Endothelial cell of umbilical vein (primary cell): Measurements from ENCODE around the gene PRDM16. TPM values are rescaled to one million over a fixed set of nuclear protein-coding genes. Genes with fewer than 3 reads are reported as not detected.

Experiments used
- BruUV-seq: library from RNA; stranded (reverse); fragments of 400-500 nt; replicated peaks from 2 replicates; lab custom pipeline; 2021; lab: Mats Ljungman, UMichigan
- CTCF ChIA-PET: fragments of 300-600, 350-600 bp; sonication (Branson Sonifier 250); formaldehyde crosslinking; loops from one replicate; lab custom pipeline; 2021; ENCODE audit warnings: antibody characterized with exemption, inconsistent platforms; lab: Charles Lee
- POLR2A ChIA-PET: fragments of 300-600, 350-600 bp; sonication (Branson Sonifier 250); formaldehyde crosslinking; loops from one replicate; lab custom pipeline; 2021; ENCODE audit warnings: antibody characterized with exemption, inconsistent platforms; lab: Charles Lee
- DNase-seq: peaks from one replicate; pipeline ENCODE4 v3.0.0-alpha.2; 2011; ENCODE audit warnings: low read depth, low spot score
- FAIRE-seq: peaks from 2 replicates; lab custom pipeline; 2011; peaks lifted over from hg19 to GRCh38; lab: Jason Lieb, UNC
- H2AFZ ChIP-seq: 2 replicates; pipeline ENCODE4 v1.6.0; 2012; ENCODE audit warnings: low read depth, low read length, control low read depth, inconsistent platforms
- H3K27ac ChIP-seq: 2 replicates; pipeline ENCODE4 v1.5.1; 2011; ENCODE audit warnings: low read depth, mild to moderate bottlenecking, control low read depth, low read length, moderate library complexity; ENCODE audit not compliant: insufficient read depth
- H3K27me3 ChIP-seq, 2 experiments: 2 replicates each; pipeline versions ENCODE4 v1.6.0 to v1.6.1; 2011; ENCODE audit warnings: low read length in 2 of 2, mixed read lengths in 1 of 2; ENCODE audit not compliant: control insufficient read depth in 2 of 2, insufficient read depth in 2 of 2
- H3K36me3 ChIP-seq, 2 experiments: 2 replicates in 1 of 2; 3 replicates in 1 of 2; pipeline ENCODE4 v1.5.1; 2011; ENCODE audit warnings: low read length in 2 of 2, mild to moderate bottlenecking in 1 of 2, moderate library complexity in 1 of 2; ENCODE audit not compliant: control insufficient read depth in 2 of 2, insufficient read depth in 2 of 2; ENCODE audit errors: extremely low read depth in 1 of 2
- H3K4me1 ChIP-seq: 3 replicates; pipeline ENCODE4 v1.5.1; 2011; ENCODE audit warnings: mild to moderate bottlenecking, low read length; ENCODE audit not compliant: control insufficient read depth, insufficient read depth; ENCODE audit errors: extremely low read depth
- H3K4me2 ChIP-seq: 2 replicates; pipeline ENCODE4 v1.6.1; 2011; ENCODE audit warnings: low read length, control low read depth, mixed read lengths; ENCODE audit not compliant: insufficient read depth
- H3K4me3 ChIP-seq, 3 experiments: fragments of 200-600 bp in 1 of 3; sonication (generic), shearing (Covaris generic) in 1 of 3; replicated peaks in 1 of 3; 2 replicates each; pipeline ENCODE4 v1.5.1; 2011 to 2016; ENCODE audit warnings: control low read depth in 3 of 3, low read length in 3 of 3, mild to moderate bottlenecking in 2 of 3, inconsistent platforms in 1 of 3, low read depth in 1 of 3, moderate library complexity in 1 of 3; ENCODE audit not compliant: insufficient read depth in 1 of 3
- H3K79me2 ChIP-seq: 2 replicates; pipeline ENCODE4 v1.6.0; 2012; ENCODE audit warnings: low read length, inconsistent platforms; ENCODE audit not compliant: control insufficient read depth, insufficient read depth
- H3K9ac ChIP-seq: replicated peaks from 2 replicates; pipeline ENCODE3; 2011; ENCODE audit warnings: low read length, control low read depth; ENCODE audit not compliant: insufficient read depth; ENCODE audit errors: extremely low read depth
- H3K9me1 ChIP-seq: replicated peaks from 3 replicates; pipeline ENCODE4 v1.6.0; 2011; ENCODE audit warnings: mild to moderate bottlenecking, low read length; ENCODE audit not compliant: control insufficient read depth, insufficient read depth; ENCODE audit errors: extremely low read depth
- H3K9me3 ChIP-seq: replicated peaks from 2 replicates; pipeline ENCODE4 v1.5.1; 2012; ENCODE audit warnings: low read length, inconsistent platforms; ENCODE audit not compliant: control insufficient read depth, insufficient read depth
- H4K20me1 ChIP-seq: replicated peaks from 2 replicates; pipeline ENCODE3; 2011; ENCODE audit warnings: mild to moderate bottlenecking, low read length; ENCODE audit not compliant: control insufficient read depth, insufficient read depth; ENCODE audit errors: extremely low read depth
- EZH2 ChIP-seq: IDR thresholded peaks from 2 replicates; pipeline ENCODE4 v1.6.1; 2012; ENCODE audit warnings: borderline replicate concordance, low read depth, mild to moderate bottlenecking, moderate library complexity, low read length, inconsistent platforms; ENCODE audit not compliant: severe bottlenecking
- FOS ChIP-seq: IDR thresholded peaks from 2 replicates; pipeline ENCODE4 v1.6.1; 2011; ENCODE audit warnings: mild to moderate bottlenecking, low read length, moderate library complexity, borderline replicate concordance; ENCODE audit not compliant: insufficient read depth
- GATA2 ChIP-seq: IDR thresholded peaks from 2 replicates; pipeline ENCODE4 v1.7.0; 2011; ENCODE audit warnings: low read depth, mild to moderate bottlenecking, moderate library complexity, mixed read lengths, low read length; ENCODE audit not compliant: insufficient read length, insufficient read depth
- JUN ChIP-seq: IDR thresholded peaks from 2 replicates; pipeline ENCODE4 v1.6.1; 2011; ENCODE audit warnings: borderline replicate concordance, low read depth; ENCODE audit not compliant: insufficient read length, insufficient read depth
- MYC ChIP-seq: IDR thresholded peaks from one replicate; pipeline ENCODE4 v1.6.1; 2011; ENCODE audit warnings: mild to moderate bottlenecking, low read depth, low read length
- POLR2A ChIP-seq: IDR thresholded peaks from 2 replicates; pipeline ENCODE4 v1.6.1; 2012; ENCODE audit warnings: low read depth, mild to moderate bottlenecking, control low read depth, low read length
- POLR2AphosphoS5 ChIP-seq: IDR thresholded peaks from 2 replicates; pipeline ENCODE4 v1.6.1; 2012; ENCODE audit warnings: low read depth, mild to moderate bottlenecking, control low read depth, low read length, moderate library complexity; ENCODE audit not compliant: insufficient read depth
- dilution Hi-C: fragments of 300-500 bp; cut with MboI; formaldehyde crosslinking; loops from one replicate; pipeline ENCODE4 v1.15.0; 2019; ENCODE audit warnings: low sequenced_read_pairs; ENCODE audit not compliant: extremely low pct_ligation_motif_present
- intact Hi-C: fragments of 100-400 bp; cut with micrococcal nuclease; formaldehyde crosslinking; loops from one replicate; pipeline ENCODE4 v1.10.0; 2022
- polyA plus RNA-seq, 4 experiments: library from polyadenylated mRNA; depleted of rRNA in 3 of 4; stranded (reverse) in 3 of 4; unstranded in 1 of 4; fragments of >200 nt; gene quantifications; 2 replicates each; pipeline versions ENCODE4 v1.2.1 to v1.2.3, GENCODE V29; 2011 to 2012; ENCODE audit warnings: missing spikeins in 1 of 4
- total RNA-seq: library from RNA; stranded (reverse); gene quantifications from 2 replicates; pipeline ENCODE4 v1.2.3, GENCODE V29; 2021
- TF ChIP-seq, protein P1 (sequence below): IDR thresholded peaks from 2 replicates; pipeline ENCODE4 v1.6.1; 2011; ENCODE audit not compliant: insufficient read depth, insufficient read length
- TF ChIP-seq, protein P2 (sequence below), 2 donors: IDR thresholded peaks; 1 replicate in 1 of 2; 2 replicates in 1 of 2; pipeline ENCODE4 v1.5.1; 2011; ENCODE audit warnings: low read length in 2 of 2, mild to moderate bottlenecking in 2 of 2, moderate library complexity in 2 of 2, control low read depth in 1 of 2, inconsistent platforms in 1 of 2, low read depth in 1 of 2; ENCODE audit not compliant: insufficient read depth in 1 of 2; ENCODE audit errors: extremely low read depth in 1 of 2

PRDM16 gene
- total and polyA plus RNA-seq, 2 donors (not counting 3 experiments of a cell fraction or from before 2014, with no cell fraction given) = not detected

DNA sequence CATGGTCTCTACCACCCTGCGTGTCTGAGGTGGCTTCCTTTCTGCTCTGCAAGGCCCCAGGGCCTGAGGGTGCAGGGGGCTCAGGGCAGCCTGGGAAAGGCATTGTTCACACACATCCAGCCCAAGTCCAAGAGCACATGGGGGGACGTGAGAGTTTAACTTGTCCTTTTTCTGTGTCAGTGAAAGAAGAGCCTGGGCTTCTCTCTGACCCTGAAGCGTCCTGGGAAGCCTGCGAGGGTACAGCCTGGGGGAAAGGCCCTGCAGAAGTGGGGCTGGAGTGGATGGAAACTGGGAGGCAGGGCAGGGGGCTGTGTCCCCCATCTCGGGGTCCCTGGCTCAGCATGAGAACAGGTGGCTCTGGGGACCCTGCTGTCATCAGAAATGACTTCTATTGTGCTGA, 181.6 kb downstream of the PRDM16 start:
- no peaks in the 10 kb centered on the region for H3K79me2 ChIP-seq
- DNase-seq (no peak), FAIRE-seq (no peak)
- no peaks in the 10 kb centered on the region for H4K20me1 ChIP-seq
- no peak overlapping the region for H3K4me3 ChIP-seq
- peaks cover 0 to 5% of the 10 kb centered on the region in 2 experiments for H3K27me3 ChIP-seq
- POLR2A ChIA-PET = no interaction called here
- no peaks in the 10 kb centered on the region for H3K4me1 ChIP-seq
- H3K9me1 ChIP-seq = no peaks in the 10 kb centered on the region
- no peak overlapping the region for H2AFZ ChIP-seq
- H3K4me2 ChIP-seq = no peak overlapping the region
- H3K36me3 ChIP-seq = no peaks in the 10 kb centered on the region
- intact Hi-C loops = no loop called here
- no peaks in the 10 kb centered on the region for H3K9me3 ChIP-seq
- CTCF ChIA-PET = no interaction called here
- H3K27ac ChIP-seq = no peak overlapping the region
- BruUV-seq = no TSS peak
- H3K9ac ChIP-seq = no peak overlapping the region
- TF ChIP-seq MYC = no peak
- no peak for TF ChIP-seq EZH2
- TF ChIP-seq, protein P1, sequence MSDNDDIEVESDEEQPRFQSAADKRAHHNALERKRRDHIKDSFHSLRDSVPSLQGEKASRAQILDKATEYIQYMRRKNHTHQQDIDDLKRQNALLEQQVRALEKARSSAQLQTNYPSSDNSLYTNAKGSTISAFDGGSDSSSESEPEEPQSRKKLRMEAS = no peak
- dilution Hi-C loops = no loop called here

DNA sequence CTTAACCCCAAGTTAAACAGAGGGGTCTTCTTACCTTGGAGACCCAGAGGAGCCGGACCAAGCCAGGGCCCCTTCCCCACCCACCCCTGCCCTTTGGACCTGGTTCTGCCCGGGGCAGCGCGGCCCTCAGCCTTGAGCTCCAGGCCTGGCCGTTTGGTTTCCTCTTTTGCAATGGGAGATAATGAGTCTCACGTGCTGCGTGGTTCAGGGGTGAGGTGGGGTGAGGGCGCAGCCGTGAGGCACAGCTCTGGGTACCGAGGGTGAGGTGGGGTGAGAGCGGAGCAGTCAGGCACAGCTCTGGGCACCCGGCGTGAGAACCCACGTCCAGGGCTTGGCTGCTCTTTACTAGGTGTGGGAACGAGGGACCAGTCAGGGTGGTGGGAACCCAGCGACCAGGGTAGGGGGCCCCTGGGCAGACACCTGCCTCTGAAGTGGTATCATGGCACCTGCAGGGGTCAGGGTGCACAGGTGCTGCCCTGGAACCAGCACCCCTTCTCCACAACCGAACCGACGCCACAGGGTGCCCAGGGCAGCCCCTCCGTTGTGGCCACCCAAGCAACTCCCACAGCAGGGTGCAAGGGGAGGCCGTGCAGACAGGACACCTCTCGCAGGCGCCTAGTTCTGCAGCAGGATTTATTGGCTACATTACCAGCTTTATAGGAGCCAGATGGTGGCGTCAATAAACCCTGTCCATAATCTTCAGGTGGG, 182.2 kb downstream of the PRDM16 start:
- no peaks in the 10 kb centered on the region for H3K4me1 ChIP-seq
- DNase-seq (no peak), FAIRE-seq (no peak)
- ChIA-PET CTCF (no interaction called here), POLR2A (no interaction called here)
- dilution Hi-C loops = no loop called here
- no peaks in the 10 kb centered on the region for H3K9me3 ChIP-seq
- H3K9ac ChIP-seq = no peak overlapping the region
- no peak overlapping the region for H3K4me3 ChIP-seq
- H3K79me2 ChIP-seq = no peaks in the 10 kb centered on the region
- H3K4me2 ChIP-seq = no peak overlapping the region
- no peak for TF ChIP-seq POLR2AphosphoS5
- TF ChIP-seq JUN = no peak
- no peak for TF ChIP-seq FOS
- TF ChIP-seq MYC = no peak
- TF ChIP-seq, protein P1 = no peak
- TF ChIP-seq GATA2 = no peak
- no peak for TF ChIP-seq EZH2
- no peak for TF ChIP-seq POLR2A
- TF ChIP-seq, protein P2, sequence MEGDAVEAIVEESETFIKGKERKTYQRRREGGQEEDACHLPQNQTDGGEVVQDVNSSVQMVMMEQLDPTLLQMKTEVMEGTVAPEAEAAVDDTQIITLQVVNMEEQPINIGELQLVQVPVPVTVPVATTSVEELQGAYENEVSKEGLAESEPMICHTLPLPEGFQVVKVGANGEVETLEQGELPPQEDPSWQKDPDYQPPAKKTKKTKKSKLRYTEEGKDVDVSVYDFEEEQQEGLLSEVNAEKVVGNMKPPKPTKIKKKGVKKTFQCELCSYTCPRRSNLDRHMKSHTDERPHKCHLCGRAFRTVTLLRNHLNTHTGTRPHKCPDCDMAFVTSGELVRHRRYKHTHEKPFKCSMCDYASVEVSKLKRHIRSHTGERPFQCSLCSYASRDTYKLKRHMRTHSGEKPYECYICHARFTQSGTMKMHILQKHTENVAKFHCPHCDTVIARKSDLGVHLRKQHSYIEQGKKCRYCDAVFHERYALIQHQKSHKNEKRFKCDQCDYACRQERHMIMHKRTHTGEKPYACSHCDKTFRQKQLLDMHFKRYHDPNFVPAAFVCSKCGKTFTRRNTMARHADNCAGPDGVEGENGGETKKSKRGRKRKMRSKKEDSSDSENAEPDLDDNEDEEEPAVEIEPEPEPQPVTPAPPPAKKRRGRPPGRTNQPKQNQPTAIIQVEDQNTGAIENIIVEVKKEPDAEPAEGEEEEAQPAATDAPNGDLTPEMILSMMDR (IDR thresholded peaks at IDR 0.05; ENCODE audit: extremely low read depth in 1 of 2, insufficient read depth in 1 of 2, low read depth in 1 of 2, low read length in 2 of 2) = no peak
- BruUV-seq = no TSS peak
- H3K9me1 ChIP-seq = no peaks in the 10 kb centered on the region
- H3K27ac ChIP-seq = no peak overlapping the region
- H3K36me3 ChIP-seq = no peaks in the 10 kb centered on the region
- peaks cover 0 to 5% of the 10 kb centered on the region in 2 experiments for H3K27me3 ChIP-seq
- no peaks in the 10 kb centered on the region for H4K20me1 ChIP-seq
- intact Hi-C loops = no loop called here
- H2AFZ ChIP-seq = no peak overlapping the region
